HepG2 (cell line): ENCODE measurements around the gene RRP8. TPM values are rescaled to one million over a fixed set of nuclear protein-coding genes. Genes with fewer than 3 reads are reported as not detected.

ENCODE experiments used
- ADNP ChIP-seq: sonication (generic); formaldehyde crosslinking; IDR thresholded peaks from 2 replicates; pipeline ENCODE4 v1.4.0; 2020; ENCODE audit warnings: missing genetic modification reagents
- AKNA ChIP-seq: sonication (generic); formaldehyde crosslinking; IDR thresholded peaks from 2 replicates; pipeline ENCODE4 v1.4.0; 2020; ENCODE audit warnings: missing genetic modification reagents, borderline replicate concordance
- CREB1 ChIP-seq, 2 experiments: fragments of 450-650 bp in 1 of 2; IDR thresholded peaks; 2 replicates each; pipeline ENCODE4 v1.6.1; 2016 to 2017; ENCODE audit warnings: control low read depth in 1 of 2, mild to moderate bottlenecking in 1 of 2, missing compliant biosample characterization in 1 of 2, missing genetic modification characterization in 1 of 2
- FOXK1 ChIP-seq: sonication (generic); formaldehyde crosslinking; IDR thresholded peaks from 2 replicates; pipeline ENCODE4 v1.4.0; 2020; ENCODE audit warnings: low read depth, missing genetic modification reagents, borderline replicate concordance
- GABPA ChIP-seq, 2 experiments: IDR thresholded peaks; 2 replicates each; pipeline ENCODE4 v1.6.1; 2011 to 2016; ENCODE audit warnings: low read depth in 2 of 2, low read length in 1 of 2, missing biosample characterization in 1 of 2, missing genetic modification characterization in 1 of 2
- HIVEP1 ChIP-seq: sonication (generic); formaldehyde crosslinking; IDR thresholded peaks from 2 replicates; pipeline ENCODE4 v1.4.0; 2020; ENCODE audit warnings: mild to moderate bottlenecking, missing genetic modification reagents
- HMGA1 ChIP-seq: sonication (generic); formaldehyde crosslinking; conservative IDR thresholded peaks from 2 replicates; pipeline ENCODE4 v1.4.0; 2020; ENCODE audit warnings: missing genetic modification reagents
- IRF2 ChIP-seq: IDR thresholded peaks from 2 replicates; pipeline ENCODE4 v1.6.1; 2018; ENCODE audit warnings: missing genetic modification reagents, missing compliant biosample characterization
- KMT2A ChIP-seq: sonication (generic); formaldehyde crosslinking; IDR thresholded peaks from 2 replicates; pipeline ENCODE4 v1.4.0; 2020; ENCODE audit warnings: missing genetic modification reagents
- MED13 ChIP-seq: sonication (generic); formaldehyde crosslinking; IDR thresholded peaks from 2 replicates; pipeline ENCODE4 v1.5.0; 2020; ENCODE audit warnings: missing genetic modification reagents
- MIXL1 ChIP-seq: IDR thresholded peaks from 2 replicates; pipeline ENCODE4 v1.6.1; 2016
- PHF21A ChIP-seq: sonication (generic); formaldehyde crosslinking; IDR thresholded peaks from 2 replicates; pipeline ENCODE4 v1.5.0; 2020; ENCODE audit warnings: mild to moderate bottlenecking, missing genetic modification reagents
- RFX5 ChIP-seq: IDR thresholded peaks from 2 replicates; pipeline ENCODE4 v1.6.1; 2011; ENCODE audit warnings: low read depth, low read length, improper control_type of control experiment
- RNF2 ChIP-seq: fragments of 450-650 bp; conservative IDR thresholded peaks from 2 replicates; pipeline ENCODE4 v1.6.1; 2016; ENCODE audit warnings: low read depth
- SMAD3 ChIP-seq: sonication (generic); formaldehyde crosslinking; IDR thresholded peaks from 2 replicates; pipeline ENCODE4 v1.4.0; 2020; ENCODE audit warnings: missing genetic modification reagents
- ZBTB43 ChIP-seq: sonication (generic); formaldehyde crosslinking; conservative IDR thresholded peaks from 2 replicates; pipeline ENCODE4 v1.4.0; 2020; ENCODE audit warnings: missing genetic modification reagents
- ZC3H4 ChIP-seq: sonication (generic); formaldehyde crosslinking; IDR thresholded peaks from 2 replicates; pipeline ENCODE4 v1.4.0; 2020; ENCODE audit warnings: missing genetic modification reagents, borderline replicate concordance
- ZSCAN9 ChIP-seq: IDR thresholded peaks from 2 replicates; pipeline ENCODE4 v1.6.1; 2016; ENCODE audit warnings: borderline replicate concordance
- polyA plus RNA-seq, 8 experiments: library from polyadenylated mRNA; depleted of rRNA in 3 of 8; stranded (reverse) in 7 of 8; unstranded in 1 of 8; fragments of >200 nt; fragmentation: Illumina TruSeq in 4 of 8; extraction: Trizol in 4 of 8; gene quantifications; 2 replicates each; pipeline versions ENCODE4 v1.2.1 to v1.2.3, GENCODE V29; 2011 to 2016; ENCODE audit warnings: low read depth in 4 of 8, missing spikeins in 1 of 8, mixed read lengths in 1 of 8; ENCODE audit not compliant: insufficient read depth in 1 of 8
- total RNA-seq, 5 experiments: library from RNA; depleted of rRNA; stranded (reverse); fragments of >200 nt; fragmentation: Illumina TruSeq; extraction: Trizol; gene quantifications; 2 replicates each; pipeline ENCODE4 v1.2.3, GENCODE V29; 2016; ENCODE audit warnings: low read depth in 1 of 5
- TF ChIP-seq, protein P1 (sequence below): sonication (generic); formaldehyde crosslinking; IDR thresholded peaks from 2 replicates; pipeline ENCODE4 v1.5.1; 2020; ENCODE audit warnings: mild to moderate bottlenecking, moderate library complexity, missing genetic modification reagents

The RRP8 gene
- total and polyA plus RNA-seq, 2 of the 13 experiments (the other 11 are each of a cell fraction or from before 2014, with no cell fraction given): 7.2 to 21.6 TPM

DNA sequence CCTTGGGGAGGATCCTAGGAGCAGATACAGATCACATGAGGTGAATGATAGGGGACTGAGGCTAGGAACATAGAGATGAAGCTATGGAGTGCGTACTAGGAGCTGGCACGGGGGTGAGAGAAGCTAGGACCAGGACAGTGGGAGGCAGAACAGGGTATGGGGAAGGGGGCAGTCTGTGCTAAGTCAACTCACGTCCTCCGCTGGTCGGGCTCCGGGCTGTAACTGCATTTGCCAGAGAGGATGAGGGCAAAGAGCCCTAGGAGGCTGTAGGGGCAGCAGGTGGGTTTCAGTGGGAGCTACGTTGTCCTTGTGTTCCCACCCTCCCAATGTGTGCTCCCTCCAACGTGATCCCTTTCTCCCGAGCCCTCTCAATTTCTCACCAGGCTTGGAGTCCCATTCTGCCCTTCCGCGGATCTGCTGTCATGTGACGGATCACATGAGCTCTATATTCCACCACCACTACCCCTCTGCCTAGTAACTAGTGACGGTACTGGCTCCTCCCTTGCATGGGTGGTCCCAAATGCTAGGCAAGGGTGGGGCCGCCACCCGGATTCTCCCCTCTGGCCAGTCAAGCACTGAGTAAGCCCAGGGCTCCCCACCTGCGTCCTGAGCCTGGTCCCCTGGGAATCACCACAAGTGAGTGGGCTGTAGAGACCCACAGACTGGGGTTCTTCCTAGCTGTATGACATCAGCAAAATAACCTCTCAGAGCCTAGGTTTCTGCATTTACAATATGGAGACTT is 15.8 kb upstream of the RRP8 start, which contains the start of gene TPP1 (continued):
- TF ChIP-seq GABPA (IDR thresholded peaks at IDR 0.05; ENCODE audit: low read depth, low read length): no peak
- peak; percentile 30; the same call in 1 of the 2 replicates for TF ChIP-seq GABPA (CRISPR knock-in tag; IDR thresholded peaks at IDR 0.05; ENCODE audit: low read depth)
- TF ChIP-seq RNF2: 0 out of 2 replicates have a peak, but pooled peaks have one; percentile 29
- no peak for TF ChIP-seq ADNP (CRISPR knock-in tag)
- 0 out of 2 replicates have a peak, but pooled peaks have one; percentile 38 for TF ChIP-seq MED13 (CRISPR knock-in tag)
- 0 out of 2 replicates have a peak, but pooled peaks have one; percentile 32 for TF ChIP-seq MIXL1
- TF ChIP-seq IRF2: peak; percentile 51; the same call in 1 of the 2 replicates
- no peak for TF ChIP-seq ZSCAN9 (CRISPR knock-in tag)
- TF ChIP-seq ZC3H4 (CRISPR knock-in tag): no peak
- TF ChIP-seq SMAD3: peak; percentile 46; the same call in 1 of the 2 replicates
- peak; percentile 100 for TF ChIP-seq RFX5
- TF ChIP-seq ZBTB43 (CRISPR knock-in tag): 0 out of 2 replicates have a peak, but pooled peaks have one; percentile 27
- no peak for TF ChIP-seq PHF21A (CRISPR knock-in tag)
- TF ChIP-seq, protein P1, sequence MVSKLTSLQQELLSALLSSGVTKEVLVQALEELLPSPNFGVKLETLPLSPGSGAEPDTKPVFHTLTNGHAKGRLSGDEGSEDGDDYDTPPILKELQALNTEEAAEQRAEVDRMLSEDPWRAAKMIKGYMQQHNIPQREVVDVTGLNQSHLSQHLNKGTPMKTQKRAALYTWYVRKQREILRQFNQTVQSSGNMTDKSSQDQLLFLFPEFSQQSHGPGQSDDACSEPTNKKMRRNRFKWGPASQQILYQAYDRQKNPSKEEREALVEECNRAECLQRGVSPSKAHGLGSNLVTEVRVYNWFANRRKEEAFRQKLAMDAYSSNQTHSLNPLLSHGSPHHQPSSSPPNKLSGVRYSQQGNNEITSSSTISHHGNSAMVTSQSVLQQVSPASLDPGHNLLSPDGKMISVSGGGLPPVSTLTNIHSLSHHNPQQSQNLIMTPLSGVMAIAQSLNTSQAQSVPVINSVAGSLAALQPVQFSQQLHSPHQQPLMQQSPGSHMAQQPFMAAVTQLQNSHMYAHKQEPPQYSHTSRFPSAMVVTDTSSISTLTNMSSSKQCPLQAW: 0 out of 2 replicates have a peak, but pooled peaks have one; percentile 30
- TF ChIP-seq AKNA: no peak
- no peak for TF ChIP-seq HMGA1 (CRISPR knock-in tag)
- peak; percentile 69; the same call in 1 of the 2 replicates for TF ChIP-seq KMT2A
- TF ChIP-seq HIVEP1 (CRISPR knock-in tag): no peak
- peak; percentile 96 for TF ChIP-seq CREB1 (IDR thresholded peaks at IDR 0.05)
- TF ChIP-seq CREB1 (CRISPR knock-in tag; IDR thresholded peaks at IDR 0.05): peak; percentile 99
- TF ChIP-seq FOXK1 (CRISPR knock-in tag): peak; percentile 39; the same call in 1 of the 2 replicates
